Stimulated activated CD8-positive, alpha-beta memory T cell treated with anti-CD3 and anti-CD28 coated beads, Interleukin-15, amount 100 ng/mL, for 4 hours (primary cell): ENCODE data around the gene KLF7.

Experiments used
- DNase-seq, 2 donors: peaks; one replicate each; pipeline ENCODE4 v3.0.0-alpha.2; 2020; ENCODE audit warnings: low read depth in 2 of 2

Gene KLF7

GRCh38 chr2:207149249-207150213 lies 16.2 kb downstream of the KLF7 start:
- DNase-seq = no peak

- DNase-seq = no peak
Measured at GRCh38 chr2:207148020-207148419, 17.7 kb downstream of the KLF7 start.

GRCh38 chr2:207144173-207144785 lies 21.5 kb downstream of the KLF7 start:
- DNase-seq = no peak

GRCh38 chr2:207143215-207144172 lies 22.3 kb downstream of the KLF7 start:
- no peak for DNase-seq

GRCh38 chr2:207142461-207142860 lies 23.3 kb downstream of the KLF7 start:
- no peak for DNase-seq

GRCh38 chr2:207141386-207141785 lies 24.4 kb downstream of the KLF7 start:
- DNase-seq = no peak

GRCh38 chr2:207140265-207140664 lies 25.5 kb downstream of the KLF7 start:
- DNase-seq = no peak

GRCh38 chr2:207139552-207139951 lies 26.2 kb downstream of the KLF7 start:
- no peak for DNase-seq

GRCh38 chr2:207138627-207139297 lies 27.0 kb downstream of the KLF7 start:
- no peak for DNase-seq

- DNase-seq = no peak
Measured at GRCh38 chr2:207137596-207138337, 28.0 kb downstream of the KLF7 start.

- no peak for DNase-seq
Measured at GRCh38 chr2:207136874-207137273, 28.9 kb downstream of the KLF7 start.

GRCh38 chr2:207135801-207136457 lies 29.8 kb downstream of the KLF7 start:
- no peak for DNase-seq

- no peak for DNase-seq
Measured at GRCh38 chr2:207135340-207135739, 30.4 kb downstream of the KLF7 start.

- DNase-seq = no peak
Measured at GRCh38 chr2:207133820-207134519, 31.8 kb downstream of the KLF7 start.

- DNase-seq = no peak
Measured at GRCh38 chr2:207133458-207133819, 32.3 kb downstream of the KLF7 start.

- DNase-seq = no peak
Measured at GRCh38 chr2:207132019-207132418, 33.7 kb downstream of the KLF7 start.

GRCh38 chr2:207131594-207131993 lies 34.2 kb downstream of the KLF7 start:
- DNase-seq = no peak

- no peak for DNase-seq
Measured at GRCh38 chr2:207130958-207131521, 34.7 kb downstream of the KLF7 start.

GRCh38 chr2:207129821-207130220 lies 35.9 kb downstream of the KLF7 start:
- no peak for DNase-seq
